GM23248 (cell line): ENCODE data around the gene ST6GALNAC6.

Source experiments
- EZH2 ChIP-seq: fragments of 200-600 bp; sonication (generic); IDR thresholded peaks from 2 replicates; pipeline ENCODE4 v1.6.1; 2018; ENCODE audit warnings: antibody characterized with exemption, mild to moderate bottlenecking; ENCODE audit not compliant: insufficient read depth, poor library complexity, severe bottlenecking
- EZH2phosphoT487 ChIP-seq: fragments of 200-600 bp; sonication (generic); IDR thresholded peaks from 2 replicates; pipeline ENCODE4 v1.6.1; 2018; ENCODE audit warnings: antibody characterized with exemption, moderate library complexity, mild to moderate bottlenecking, low read depth; ENCODE audit not compliant: insufficient read depth

- TF ChIP-seq EZH2phosphoT487 (no peak), EZH2 (no peak)
Measured at GRCh38 chr9:127876026-127876763, 23.2 kb downstream of the ST6GALNAC6 start.
